A673 (cell line): ENCODE results near the gene TTLL1. TPM values are rescaled to one million over a fixed set of nuclear protein-coding genes. Genes with fewer than 3 reads are reported as not detected.

Source experiments
- BruUV-seq: library from RNA; stranded (reverse); fragments of 400-500 nt; replicated peaks from 2 replicates; lab custom pipeline; 2021; lab: Mats Ljungman, UMichigan
- CTCF ChIA-PET: fragments of 300-600 bp; sonication (Branson Sonifier 250); formaldehyde crosslinking; loops from one replicate; lab custom pipeline; 2022; ENCODE audit warnings: antibody characterized with exemption; lab: Charles Lee
- POLR2A ChIA-PET: fragments of 300-600 bp; sonication (Branson Sonifier 250); formaldehyde crosslinking; loops from one replicate; lab custom pipeline; 2022; ENCODE audit warnings: antibody characterized with exemption; ENCODE audit not compliant: low non-redundant PET; lab: Charles Lee
- DNase-seq: peaks from one replicate; pipeline ENCODE4 v3.0.0-alpha.2; 2015; ENCODE audit warnings: low spot score
- H3K27ac ChIP-seq: fragments of 200-600 bp; sonication (generic); 2 replicates; pipeline ENCODE4 v1.5.1; 2016; ENCODE audit warnings: mixed run types, low read depth, mild to moderate bottlenecking, mixed read lengths, antibody characterized with exemption, low read length; ENCODE audit not compliant: poor library complexity, severe bottlenecking
- H3K27me3 ChIP-seq: fragments of 200-600 bp; sonication (generic); replicated peaks from 2 replicates; pipeline ENCODE4 v1.6.1; 2017; ENCODE audit warnings: mixed run types, low read depth, mild to moderate bottlenecking, mixed read lengths, antibody characterized with exemption, low read length; ENCODE audit not compliant: insufficient read depth, poor library complexity
- H3K36me3 ChIP-seq: fragments of 200-600 bp; sonication (generic); 2 replicates; pipeline ENCODE4 v1.6.1; 2016; ENCODE audit warnings: mixed run types, mild to moderate bottlenecking, mixed read lengths, antibody characterized with exemption, low read length; ENCODE audit not compliant: insufficient read depth, poor library complexity, severe bottlenecking
- H3K4me1 ChIP-seq: fragments of 200-600 bp; sonication (generic); 2 replicates; pipeline ENCODE4 v1.6.1; 2017; ENCODE audit warnings: mixed run types, mild to moderate bottlenecking, mixed read lengths, antibody characterized with exemption, low read length; ENCODE audit not compliant: insufficient read depth, poor library complexity, severe bottlenecking
- H3K4me3 ChIP-seq: fragments of 200-600 bp; sonication (generic); 2 replicates; pipeline ENCODE4 v1.5.1; 2016; ENCODE audit warnings: low read depth, mixed run types, mild to moderate bottlenecking, mixed read lengths, low read length; ENCODE audit not compliant: poor library complexity, severe bottlenecking
- H3K9me3 ChIP-seq: fragments of 200-600 bp; sonication (generic); 2 replicates; pipeline ENCODE4 v1.6.1; 2016; ENCODE audit warnings: mixed run types, low read depth, mild to moderate bottlenecking, mixed read lengths, antibody characterized with exemption, low read length; ENCODE audit not compliant: poor library complexity, severe bottlenecking
- EZH2 ChIP-seq: fragments of 200-600 bp; sonication (generic); IDR thresholded peaks from 2 replicates; pipeline ENCODE4 v1.6.1; 2017; ENCODE audit warnings: borderline replicate concordance, low read depth, mild to moderate bottlenecking, mixed read lengths, antibody characterized with exemption, low read length; ENCODE audit not compliant: poor library complexity, severe bottlenecking
- intact Hi-C: fragments of 100-400 bp; cut with micrococcal nuclease; formaldehyde crosslinking; loops from one replicate; pipeline ENCODE4 v1.10.0; 2022; ENCODE audit not compliant: unreplicated experiment
- total RNA-seq: library from RNA; stranded (reverse); gene quantifications from 2 replicates; pipeline ENCODE4 v1.2.3, GENCODE V29; 2021
- TF ChIP-seq, protein P1 (sequence below): fragments of 300-800, 200-600 bp; sonication (generic); conservative IDR thresholded peaks from 2 replicates; pipeline ENCODE4 v1.5.1; 2017; ENCODE audit warnings: low read depth, mild to moderate bottlenecking, antibody characterized with exemption, low read length, moderate library complexity, mixed read lengths

The TTLL1 gene
- total RNA-seq, 1 experiment from 2014 or later = 6.4 TPM

DNA sequence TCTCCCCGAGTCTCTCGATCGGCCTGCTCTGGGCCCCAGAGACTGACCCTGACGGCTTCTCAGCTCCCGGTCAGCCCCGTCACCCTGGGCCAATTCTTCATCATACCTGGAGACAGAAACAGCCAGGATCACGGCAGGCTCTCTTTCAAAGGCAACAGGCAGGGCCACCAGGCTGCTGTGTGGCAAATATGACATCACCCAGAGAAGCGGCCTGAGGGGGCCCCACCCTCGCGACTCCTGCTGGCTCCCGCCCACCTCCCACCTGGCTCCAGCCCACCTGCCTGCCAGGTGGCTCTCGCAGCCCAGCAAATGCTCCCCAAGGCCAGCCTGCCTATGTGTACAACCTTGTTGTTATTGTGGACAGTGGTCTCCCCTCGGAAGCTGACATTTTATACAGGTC lies 49.4 kb downstream of the TTLL1 start:
- intact Hi-C loops = loop anchor here (10.0 kb wide), 1 partner anchor 175 kb away; no protein-coding TSS in a partner anchor
- DNase-seq = no peak
- Histone ChIP-seq H3K27me3 (no peaks in the 10 kb centered on the region), H3K4me1 (peaks cover 6% of the 10 kb centered on the region), H3K9me3 (no peaks in the 10 kb centered on the region), H3K4me3 (no peak overlapping the region), H3K36me3 (no peaks in the 10 kb centered on the region), H3K27ac (no peak overlapping the region)
- ChIA-PET CTCF (interaction anchor here (0.7 kb wide), 1 partner anchor 189 kb away, joined by 3 read pairs; no protein-coding TSS in a partner anchor), POLR2A (no interaction called here)
- TF ChIP-seq EZH2 = no peak
- no TSS peak for BruUV-seq

DNA sequence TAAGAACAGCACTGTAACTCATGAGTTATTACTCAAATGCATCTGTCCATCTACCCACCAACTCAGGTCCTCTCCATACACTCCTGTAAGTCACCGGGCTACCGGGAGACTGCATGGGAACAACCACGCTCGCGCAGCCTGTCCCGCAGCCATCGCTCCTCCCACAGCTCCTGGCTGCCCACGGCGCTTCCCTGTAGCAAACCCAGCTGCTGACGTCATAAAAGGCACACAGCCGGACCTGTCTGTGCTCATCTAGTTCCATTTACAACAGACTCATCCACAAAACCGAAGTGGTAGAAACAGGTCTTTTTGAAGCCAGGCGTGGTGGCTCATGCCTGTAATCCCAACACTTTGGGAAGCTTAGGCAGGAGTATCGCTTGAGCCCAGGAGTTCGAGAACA lies 50.9 kb downstream of the TTLL1 start:
- Histone ChIP-seq H3K27ac (no peak overlapping the region), H3K9me3 (no peaks in the 10 kb centered on the region), H3K36me3 (no peaks in the 10 kb centered on the region), H3K27me3 (no peaks in the 10 kb centered on the region), H3K4me1 (peaks cover 6% of the 10 kb centered on the region), H3K4me3 (no peak overlapping the region)
- ChIA-PET POLR2A (no interaction called here), CTCF (no interaction called here)
- BruUV-seq = no TSS peak
- TF ChIP-seq, protein P1, sequence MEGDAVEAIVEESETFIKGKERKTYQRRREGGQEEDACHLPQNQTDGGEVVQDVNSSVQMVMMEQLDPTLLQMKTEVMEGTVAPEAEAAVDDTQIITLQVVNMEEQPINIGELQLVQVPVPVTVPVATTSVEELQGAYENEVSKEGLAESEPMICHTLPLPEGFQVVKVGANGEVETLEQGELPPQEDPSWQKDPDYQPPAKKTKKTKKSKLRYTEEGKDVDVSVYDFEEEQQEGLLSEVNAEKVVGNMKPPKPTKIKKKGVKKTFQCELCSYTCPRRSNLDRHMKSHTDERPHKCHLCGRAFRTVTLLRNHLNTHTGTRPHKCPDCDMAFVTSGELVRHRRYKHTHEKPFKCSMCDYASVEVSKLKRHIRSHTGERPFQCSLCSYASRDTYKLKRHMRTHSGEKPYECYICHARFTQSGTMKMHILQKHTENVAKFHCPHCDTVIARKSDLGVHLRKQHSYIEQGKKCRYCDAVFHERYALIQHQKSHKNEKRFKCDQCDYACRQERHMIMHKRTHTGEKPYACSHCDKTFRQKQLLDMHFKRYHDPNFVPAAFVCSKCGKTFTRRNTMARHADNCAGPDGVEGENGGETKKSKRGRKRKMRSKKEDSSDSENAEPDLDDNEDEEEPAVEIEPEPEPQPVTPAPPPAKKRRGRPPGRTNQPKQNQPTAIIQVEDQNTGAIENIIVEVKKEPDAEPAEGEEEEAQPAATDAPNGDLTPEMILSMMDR = no peak
- no peak for TF ChIP-seq EZH2
- intact Hi-C loops = loop anchor here (10.0 kb wide), 1 partner anchor 174 kb away; no protein-coding TSS in a partner anchor
- DNase-seq = no peak

DNA sequence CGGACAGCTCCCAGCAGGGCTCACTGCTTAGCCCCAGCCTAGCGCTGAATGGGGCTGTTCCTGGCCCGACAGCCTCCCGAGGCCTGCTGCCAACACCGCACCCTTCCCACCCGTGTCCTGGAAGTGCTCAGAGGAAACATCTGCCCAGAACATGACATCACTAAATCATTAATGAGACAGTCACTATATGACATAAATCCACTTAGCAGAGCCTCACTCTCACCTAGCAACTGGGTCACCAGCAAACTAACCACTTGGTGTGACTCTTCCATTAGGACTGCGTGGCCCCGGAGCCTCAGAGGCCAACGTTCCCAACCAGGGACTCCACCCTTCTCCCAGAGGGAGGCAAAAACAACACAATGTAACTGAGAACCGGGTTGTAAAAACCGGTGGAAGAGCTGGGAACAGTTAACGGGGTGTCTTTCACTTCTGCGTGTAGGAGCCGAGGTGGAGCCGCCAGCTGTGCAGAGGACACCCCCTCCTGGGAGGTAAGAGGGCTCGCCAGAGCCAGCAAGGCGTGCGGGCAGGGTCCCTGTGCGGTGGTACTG lies 52.8 kb downstream of the TTLL1 start:
- DNase-seq = no peak
- BruUV-seq = no TSS peak
- no peak for TF ChIP-seq EZH2
- TF ChIP-seq, protein P1 = no peak
- Histone ChIP-seq H3K27ac (no peak overlapping the region), H3K9me3 (no peaks in the 10 kb centered on the region), H3K36me3 (no peaks in the 10 kb centered on the region), H3K4me1 (no peaks in the 10 kb centered on the region), H3K27me3 (no peaks in the 10 kb centered on the region), H3K4me3 (no peak overlapping the region)
- intact Hi-C loops = loop anchor here (10.0 kb wide), 1 partner anchor 172 kb away; no protein-coding TSS in a partner anchor
- CTCF ChIA-PET = no interaction called here
- POLR2A ChIA-PET = no interaction called here

DNA sequence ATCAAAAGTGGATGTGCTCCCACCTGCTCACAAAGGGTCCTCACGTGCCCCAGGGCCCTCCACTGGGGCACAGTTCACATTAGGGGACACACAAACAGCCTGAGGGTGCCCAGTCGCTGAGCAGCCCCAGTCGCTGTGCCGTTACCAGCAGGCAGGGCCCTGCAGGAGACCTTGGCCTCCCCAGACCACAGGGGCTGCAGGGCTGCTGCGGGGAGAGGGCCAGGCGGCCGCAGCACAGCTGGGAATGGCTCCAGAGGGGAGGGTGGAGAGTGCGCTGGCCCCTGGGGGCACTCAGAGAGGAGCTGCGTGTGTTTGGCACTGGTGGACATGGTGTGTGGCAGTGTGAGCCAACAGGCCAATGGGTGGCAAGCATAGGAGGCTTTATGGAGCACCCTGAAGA lies 53.9 kb downstream of the TTLL1 start:
- Histone ChIP-seq H3K9me3 (no peaks in the 10 kb centered on the region), H3K4me1 (no peaks in the 10 kb centered on the region), H3K27me3 (no peaks in the 10 kb centered on the region), H3K36me3 (no peaks in the 10 kb centered on the region), H3K4me3 (no peak overlapping the region), H3K27ac (no peak overlapping the region)
- CTCF ChIA-PET = interaction anchor here (1.1 kb wide), 1 partner anchor 168 kb away, joined by 3 read pairs; no protein-coding TSS in a partner anchor
- TF ChIP-seq, protein P1 = no peak
- TF ChIP-seq EZH2 = no peak
- intact Hi-C loops = loop anchor here (10.0 kb wide), 1 partner anchor 170 kb away; no protein-coding TSS in a partner anchor
- POLR2A ChIA-PET = no interaction called here
- DNase-seq = no peak
- BruUV-seq = no TSS peak
